Measurements from ENCODE around the gene FUT6.

Gene FUT6

GRCh38 chr19:5785423-5785822, 54.1 kb downstream of the FUT6 start:
- no peak for TF ChIP-seq CTCF (IDR thresholded peaks at IDR 0.05; ENCODE audit: low read length)
- no peak for TF ChIP-seq EZH2 (IDR thresholded peaks at IDR 0.05; ENCODE audit: borderline replicate concordance, low read length)
- Histone ChIP-seq H3K9ac (ENCODE audit: low read length) (no peak overlapping the region), H4K20me1 (ENCODE audit: insufficient read depth, low read length) (no peaks in the 10 kb centered on the region), H3K4me3 (ENCODE audit: low read depth, low read length, poor library complexity, severe bottlenecking) (no peak overlapping the region), H3K4me1 (ENCODE audit: insufficient read depth, low read length, severe bottlenecking) (peaks cover 8% of the 10 kb centered on the region), H3K4me2 (ENCODE audit: low read length) (no peak overlapping the region), H3K27me3 (ENCODE audit: insufficient read depth, low read length) (no peaks in the 10 kb centered on the region), H3K79me2 (ENCODE audit: insufficient read depth, low read length) (no peaks in the 10 kb centered on the region), H3K36me3 (ENCODE audit: insufficient read depth, low read length) (peaks cover 72% of the 10 kb centered on the region), H3F3A (ENCODE audit: insufficient read depth, low read length) (no peaks in the 10 kb centered on the region), H3K9me2 (ENCODE audit: low read depth, low read length) (no peaks in the 10 kb centered on the region), H3K9me3 (ENCODE audit: low read length) (no peaks in the 10 kb centered on the region), H3K27ac (ENCODE audit: low read depth, low read length, poor library complexity, severe bottlenecking) (no peak overlapping the region), H2AFZ (ENCODE audit: low read length) (no peak overlapping the region)

- no peaks in the 10 kb centered on the region for H3F3A ChIP-seq (ENCODE audit: insufficient read depth, low read length)
- H4K20me1 ChIP-seq (ENCODE audit: insufficient read depth, low read length): no peaks in the 10 kb centered on the region
- H3K4me1 ChIP-seq (ENCODE audit: insufficient read depth, low read length, severe bottlenecking): peaks cover under 1% of the 10 kb centered on the region
- no peak within 1 kb of the TSS for H2AFZ ChIP-seq (ENCODE audit: low read length)
- H3K4me3 ChIP-seq (ENCODE audit: low read depth, low read length, poor library complexity, severe bottlenecking): no peak within 1 kb of the TSS
- no peak within 1 kb of the TSS for H3K9ac ChIP-seq (ENCODE audit: low read length)
- no peaks in the 10 kb centered on the region for H3K9me2 ChIP-seq (ENCODE audit: low read depth, low read length)
- no peak within 1 kb of the TSS for H3K4me2 ChIP-seq (ENCODE audit: low read length)
- H3K79me2 ChIP-seq (ENCODE audit: insufficient read depth, low read length): no peaks in the 10 kb centered on the region
- H3K27me3 ChIP-seq (ENCODE audit: insufficient read depth, low read length): no peaks in the 10 kb centered on the region
- peaks cover 68% of the 10 kb centered on the region for H3K36me3 ChIP-seq (ENCODE audit: insufficient read depth, low read length)
- no peaks in the 10 kb centered on the region for H3K9me3 ChIP-seq (ENCODE audit: low read length)
- no peak within 1 kb of the TSS for H3K27ac ChIP-seq (ENCODE audit: low read depth, low read length, poor library complexity, severe bottlenecking)
- no peak for TF ChIP-seq CTCF (IDR thresholded peaks at IDR 0.05; ENCODE audit: low read length)
- no peak for TF ChIP-seq EZH2 (IDR thresholded peaks at IDR 0.05; ENCODE audit: borderline replicate concordance, low read length)
Observed at GRCh38 chr19:5784581-5785147, 54.8 kb downstream of the FUT6 start, which contains the start of gene PRR22. TSS of gene PRR22 (minus strand) at chr19:5784746. CDS start at chr19:5784660, 86 bp downstream.

DNA sequence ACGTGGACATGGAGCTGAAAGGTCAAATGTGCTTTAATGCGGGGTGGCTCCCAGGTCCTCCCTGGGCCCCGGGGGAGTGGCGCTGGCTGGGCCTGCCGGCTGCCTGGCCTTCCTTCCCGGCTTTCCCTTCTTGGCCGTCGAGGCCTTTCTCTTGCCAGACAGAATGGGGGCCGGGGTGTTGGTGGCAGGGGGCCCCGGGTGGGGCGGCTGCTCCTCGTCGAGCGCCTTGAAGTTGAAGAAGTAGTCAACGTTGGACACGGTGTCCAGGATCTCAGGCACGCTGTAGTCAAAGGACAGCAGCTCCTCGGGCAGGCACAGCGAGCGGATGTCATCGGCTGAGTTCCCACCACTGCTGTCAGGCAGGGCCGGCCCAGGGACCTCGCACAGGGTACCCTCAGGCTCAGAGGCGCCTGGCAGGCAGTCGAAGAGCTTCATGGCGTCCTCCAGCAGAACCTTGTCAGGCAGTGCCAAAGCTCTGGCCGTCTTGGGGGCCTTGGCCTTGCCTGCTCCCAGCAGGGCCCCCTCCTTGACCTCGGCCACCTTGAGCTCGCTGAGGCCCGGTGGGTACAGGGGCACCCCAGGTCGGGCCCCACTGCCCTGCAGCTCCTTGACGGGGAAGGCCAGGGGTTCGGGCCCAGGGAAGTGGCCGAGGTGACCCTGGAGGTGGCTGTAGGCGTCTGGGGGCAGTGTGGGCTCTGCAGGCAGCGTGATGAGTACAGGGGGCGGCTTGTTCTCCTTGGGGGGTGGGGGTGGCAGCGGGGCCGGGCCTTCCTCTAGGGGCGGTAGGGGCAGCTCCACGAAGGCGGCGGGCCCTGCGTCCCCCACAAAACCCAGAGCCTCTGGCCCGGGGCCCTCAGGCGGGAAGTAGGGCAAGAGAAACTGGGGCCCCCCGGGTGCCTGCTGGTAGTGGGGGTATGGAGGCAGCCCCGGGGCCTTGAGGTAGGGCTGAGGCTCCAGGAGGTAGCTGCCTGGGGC, 56.3 kb downstream of the FUT6 start:
- Histone ChIP-seq H3K9me3 (ENCODE audit: low read length) (no peaks in the 10 kb centered on the region), H2AFZ (ENCODE audit: low read length) (no peak overlapping the region), H3K27ac (ENCODE audit: low read depth, low read length, poor library complexity, severe bottlenecking) (no peak overlapping the region), H3K9ac (ENCODE audit: low read length) (no peak overlapping the region), H3K36me3 (ENCODE audit: insufficient read depth, low read length) (peaks cover 53% of the 10 kb centered on the region), H3K27me3 (ENCODE audit: insufficient read depth, low read length) (no peaks in the 10 kb centered on the region), H3K4me3 (ENCODE audit: low read depth, low read length, poor library complexity, severe bottlenecking) (no peak overlapping the region), H3K4me2 (ENCODE audit: low read length) (no peak overlapping the region), H3K9me2 (ENCODE audit: low read depth, low read length) (no peaks in the 10 kb centered on the region), H4K20me1 (ENCODE audit: insufficient read depth, low read length) (no peaks in the 10 kb centered on the region), H3F3A (ENCODE audit: insufficient read depth, low read length) (no peaks in the 10 kb centered on the region), H3K4me1 (ENCODE audit: insufficient read depth, low read length, severe bottlenecking) (no peaks in the 10 kb centered on the region), H3K79me2 (ENCODE audit: insufficient read depth, low read length) (no peaks in the 10 kb centered on the region)
- TF ChIP-seq EZH2 (IDR thresholded peaks at IDR 0.05; ENCODE audit: borderline replicate concordance, low read length): no peak
- TF ChIP-seq CTCF (IDR thresholded peaks at IDR 0.05; ENCODE audit: low read length): no peak
